Endometrial microvascular endothelial cells (primary cell): ENCODE data around the gene PIP. TPM values are rescaled to one million over a fixed set of nuclear protein-coding genes. Genes with fewer than 3 reads are reported as not detected.
"Not testable (repeated sequence)": the region's sequence is repeated elsewhere in the genome, so short reads cannot be mapped to it uniquely, and the experiment has no call there.

Source experiments
- in situ Hi-C: cut with HindIII; loops from 2 replicates; pipeline ENCODE4 v1.10.0; 2017; ENCODE audit warnings: low sequenced_read_pairs, low pct_unique_long_range_greater_than_20kb; ENCODE audit errors: inconsistent ontology term
- total RNA-seq: library from RNA; depleted of rRNA; stranded (reverse); fragments of >200 nt; gene quantifications from one replicate; pipeline ENCODE4 v1.2.3, GENCODE V29; 2015; ENCODE audit errors: inconsistent ontology term

Gene PIP
- total RNA-seq, 1 donor from 2014 or later, result not detected

GRCh38 chr7:143171697-143172096 is 39.8 kb downstream of the PIP start:
- in situ Hi-C loops, result no loop called here

- in situ Hi-C loops, result no loop called here
Observed at GRCh38 chr7:143172354-143172753, 40.5 kb downstream of the PIP start.

GRCh38 chr7:143176128-143176527 is 44.3 kb downstream of the PIP start:
- in situ Hi-C loops, result no loop called here

- in situ Hi-C loops, result no loop called here
Observed at GRCh38 chr7:143177374-143178119, 45.7 kb downstream of the PIP start.

GRCh38 chr7:143180771-143181170 is 48.9 kb downstream of the PIP start:
- in situ Hi-C loops, result not testable (repeated sequence)

GRCh38 chr7:143181349-143181748 is 49.5 kb downstream of the PIP start:
- in situ Hi-C loops, result no loop called here

- in situ Hi-C loops, result no loop called here
Observed at GRCh38 chr7:143183024-143183423, 51.1 kb downstream of the PIP start, which contains the start of gene TAS2R39. TAS2R39 (plus strand) TSS chr7:143183419; CDS start chr7:143183419, 0 bp downstream.

GRCh38 chr7:143185551-143185950 is 53.7 kb downstream of the PIP start:
- in situ Hi-C loops, result no loop called here

- in situ Hi-C loops, result no loop called here
Observed at GRCh38 chr7:143188994-143189393, 57.1 kb downstream of the PIP start.

Other genes starting within 250 kb of the PIP start
- gene TRPV6, start 246.3 kb upstream of the PIP start, total RNA-seq, result not detected
- gene TRPV5, start 198.3 kb upstream of the PIP start, total RNA-seq, result not detected
- gene LLCFC1, start 192.6 kb upstream of the PIP start, total RNA-seq, result not detected
- not detected for gene KEL, start 169.7 kb upstream of the PIP start, total RNA-seq
- not detected for gene OR9A2, start 104.9 kb upstream of the PIP start, total RNA-seq
- not detected for gene OR6V1, start 79.7 kb upstream of the PIP start, total RNA-seq
- not detected for gene TAS2R39, start 51.3 kb downstream of the PIP start, total RNA-seq
- gene TAS2R40, start 90.0 kb downstream of the PIP start, total RNA-seq, result not detected
- gene GSTK1, start 131.4 kb downstream of the PIP start, total RNA-seq, result 212 TPM
- not detected for gene TMEM139, start 152.9 kb downstream of the PIP start, total RNA-seq
- 18.4 TPM for gene CASP2, start 156.3 kb downstream of the PIP start, total RNA-seq
- not detected for gene CLCN1, start 184.0 kb downstream of the PIP start, total RNA-seq
- gene FAM131B, start 230.6 kb downstream of the PIP start, total RNA-seq, result 1.7 TPM
- 485 TPM for gene ZYX, start 249.3 kb downstream of the PIP start, total RNA-seq